ENCODE results near the gene EBF3.

DNA sequence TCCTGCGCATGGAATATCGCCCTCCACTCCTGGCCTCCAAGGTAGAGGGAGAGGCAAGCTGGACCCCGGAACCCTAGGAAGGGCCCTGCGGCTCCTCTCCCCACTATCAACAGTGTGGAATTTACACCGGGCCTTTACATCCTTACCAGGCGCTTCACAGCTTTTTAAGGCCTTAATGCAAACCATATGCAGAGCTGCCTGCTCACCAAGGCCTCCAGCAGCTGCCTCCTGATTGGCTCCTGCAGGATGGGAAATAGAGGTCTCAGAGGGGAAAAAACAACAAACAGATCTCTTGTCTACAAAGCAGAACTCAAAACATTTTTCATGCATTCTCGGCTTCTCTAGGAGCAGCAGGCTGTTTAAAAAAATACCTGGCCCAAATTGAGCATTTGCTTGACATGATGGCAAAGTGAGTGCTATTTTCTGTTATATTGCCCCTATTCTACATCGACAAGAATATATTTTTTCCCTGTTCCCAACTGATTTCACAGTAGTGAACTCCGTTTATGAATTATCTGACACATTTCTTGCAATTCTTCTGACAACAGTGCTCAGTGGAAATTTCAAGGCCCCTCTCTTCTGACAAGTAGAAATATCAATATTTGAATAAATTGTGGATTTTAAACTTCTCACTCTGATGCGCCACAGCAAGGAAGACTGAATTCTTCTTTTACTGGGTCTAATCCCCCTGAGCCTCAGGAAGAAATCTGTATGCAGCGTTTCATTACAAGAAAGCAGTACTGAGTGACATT is 51.7 kb downstream of the EBF3 start:
- TF ChIP-seq, protein P1, sequence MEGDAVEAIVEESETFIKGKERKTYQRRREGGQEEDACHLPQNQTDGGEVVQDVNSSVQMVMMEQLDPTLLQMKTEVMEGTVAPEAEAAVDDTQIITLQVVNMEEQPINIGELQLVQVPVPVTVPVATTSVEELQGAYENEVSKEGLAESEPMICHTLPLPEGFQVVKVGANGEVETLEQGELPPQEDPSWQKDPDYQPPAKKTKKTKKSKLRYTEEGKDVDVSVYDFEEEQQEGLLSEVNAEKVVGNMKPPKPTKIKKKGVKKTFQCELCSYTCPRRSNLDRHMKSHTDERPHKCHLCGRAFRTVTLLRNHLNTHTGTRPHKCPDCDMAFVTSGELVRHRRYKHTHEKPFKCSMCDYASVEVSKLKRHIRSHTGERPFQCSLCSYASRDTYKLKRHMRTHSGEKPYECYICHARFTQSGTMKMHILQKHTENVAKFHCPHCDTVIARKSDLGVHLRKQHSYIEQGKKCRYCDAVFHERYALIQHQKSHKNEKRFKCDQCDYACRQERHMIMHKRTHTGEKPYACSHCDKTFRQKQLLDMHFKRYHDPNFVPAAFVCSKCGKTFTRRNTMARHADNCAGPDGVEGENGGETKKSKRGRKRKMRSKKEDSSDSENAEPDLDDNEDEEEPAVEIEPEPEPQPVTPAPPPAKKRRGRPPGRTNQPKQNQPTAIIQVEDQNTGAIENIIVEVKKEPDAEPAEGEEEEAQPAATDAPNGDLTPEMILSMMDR (IDR thresholded peaks at IDR 0.05) = no peak
- TF ChIP-seq POLR2A (IDR thresholded peaks at IDR 0.05) = no peak
